IMR-90 (cell line): ENCODE measurements around the gene FGGY. TPM values are rescaled to one million over a fixed set of nuclear protein-coding genes. Genes with fewer than 3 reads are reported as not detected.

Experiments
- ATAC-seq: fragments of 200-7000 bp; cut with Tn5 transposase; 2 replicates; pipeline ENCODE4 v1.9.1; 2020; ENCODE audit warnings: low read depth, mild to moderate bottlenecking, moderate library complexity
- BruUV-seq: library from RNA; stranded (reverse); fragments of 400-500 nt; replicated peaks from 2 replicates; lab custom pipeline; 2021; lab: Mats Ljungman, UMichigan
- CTCF ChIA-PET: fragments of 300-600 bp; formaldehyde crosslinking; extraction: SDS; loops from one replicate; lab custom pipeline; 2021; ENCODE audit warnings: antibody characterized with exemption; lab: Yijun Ruan, JAX
- POLR2A ChIA-PET: fragments of 300-600 bp; sonication (Branson Sonifier 250); formaldehyde crosslinking; loops from one replicate; lab custom pipeline; 2022; ENCODE audit warnings: antibody characterized with exemption; ENCODE audit not compliant: unreplicated experiment; lab: Charles Lee
- DNase-seq: peaks from one replicate; pipeline ENCODE4 v3.0.0; 2013
- H2AFZ ChIP-seq: replicated peaks from 2 replicates; pipeline ENCODE3; 2013; ENCODE audit warnings: low read length, mild to moderate bottlenecking; ENCODE audit not compliant: poor library complexity
- H2AK5ac ChIP-seq: 2 replicates; pipeline ENCODE4 v1.6.1; 2013; ENCODE audit warnings: low read depth, low read length, inconsistent platforms
- H2AK9ac ChIP-seq: replicated peaks from 2 replicates; pipeline ENCODE3; 2013; ENCODE audit warnings: mild to moderate bottlenecking, low read depth, low read length, moderate library complexity; ENCODE audit not compliant: poor library complexity
- H2BK120ac ChIP-seq: 2 replicates; pipeline ENCODE4 v1.6.1; 2013; ENCODE audit warnings: low read depth, low read length, inconsistent platforms
- H2BK15ac ChIP-seq: 3 replicates; pipeline ENCODE4 v1.6.1; 2013; ENCODE audit warnings: low read depth, low read length, inconsistent platforms
- H2BK20ac ChIP-seq: 2 replicates; pipeline ENCODE4 v1.6.1; 2013; ENCODE audit warnings: low read depth, mild to moderate bottlenecking, inconsistent platforms, low read length, moderate library complexity
- H2BK5ac ChIP-seq: 2 replicates; pipeline ENCODE4 v1.6.1; 2013; ENCODE audit warnings: mild to moderate bottlenecking, low read depth, low read length, inconsistent platforms; ENCODE audit not compliant: poor library complexity, severe bottlenecking
- H3K14ac ChIP-seq: replicated peaks from 2 replicates; pipeline ENCODE4 v1.6.1; 2013; ENCODE audit warnings: low read depth, low read length, inconsistent platforms
- H3K18ac ChIP-seq: 2 replicates; pipeline ENCODE4 v1.6.1; 2013; ENCODE audit warnings: low read depth, low read length, control low read depth
- H3K23ac ChIP-seq: 2 replicates; pipeline ENCODE4 v1.6.1; 2013; ENCODE audit warnings: low read depth, low read length, inconsistent platforms
- H3K27ac ChIP-seq: 2 replicates; pipeline ENCODE4 v1.5.1; 2013; ENCODE audit warnings: mild to moderate bottlenecking, control low read depth, low read length; ENCODE audit not compliant: insufficient read depth
- H3K27me3 ChIP-seq: 2 replicates; pipeline ENCODE4 v1.6.1; 2013; ENCODE audit warnings: low read length; ENCODE audit not compliant: control insufficient read depth, insufficient read depth
- H3K36me3 ChIP-seq: 2 replicates; pipeline ENCODE4 v1.6.1; 2013; ENCODE audit warnings: low read length, mixed read lengths; ENCODE audit not compliant: control insufficient read depth, insufficient read depth
- H3K4ac ChIP-seq: 2 replicates; pipeline ENCODE4 v1.6.1; 2013; ENCODE audit warnings: low read depth, low read length, inconsistent platforms
- H3K4me1 ChIP-seq: 2 replicates; pipeline ENCODE4 v1.6.1; 2013; ENCODE audit warnings: low read length, mixed read lengths; ENCODE audit not compliant: control insufficient read depth, insufficient read depth
- H3K4me2 ChIP-seq: 2 replicates; pipeline ENCODE4 v1.6.1; 2013; ENCODE audit warnings: low read depth, mild to moderate bottlenecking, control low read depth, low read length, moderate library complexity
- H3K4me3 ChIP-seq: 2 replicates; pipeline ENCODE4 v1.5.1; 2013; ENCODE audit warnings: low read depth, mild to moderate bottlenecking, control low read depth, low read length, moderate library complexity; ENCODE audit not compliant: insufficient read depth
- H3K56ac ChIP-seq: 2 replicates; pipeline ENCODE4 v1.6.1; 2013; ENCODE audit warnings: low read length, inconsistent platforms; ENCODE audit not compliant: insufficient read depth; ENCODE audit errors: extremely low read depth
- H3K79me1 ChIP-seq, 2 experiments: 2 replicates each; pipeline ENCODE4 v1.6.1; 2013; ENCODE audit warnings: low read length in 2 of 2, inconsistent platforms in 1 of 2, low read depth in 1 of 2
- H3K9ac ChIP-seq: 2 replicates; pipeline ENCODE4 v1.6.1; 2013; ENCODE audit warnings: low read depth, low read length, control low read depth
- H3K9me1 ChIP-seq: 2 replicates; pipeline ENCODE4 v1.6.1; 2013; ENCODE audit warnings: low read length, inconsistent platforms; ENCODE audit not compliant: insufficient read depth
- H3K9me3 ChIP-seq: 2 replicates; pipeline ENCODE4 v1.6.1; 2013; ENCODE audit warnings: low read length; ENCODE audit not compliant: control insufficient read depth, insufficient read depth
- H4K20me1 ChIP-seq: 2 replicates; pipeline ENCODE4 v1.6.1; 2013; ENCODE audit warnings: low read length, inconsistent platforms; ENCODE audit not compliant: insufficient read depth
- H4K5ac ChIP-seq: 2 replicates; pipeline ENCODE4 v1.6.1; 2013; ENCODE audit warnings: mild to moderate bottlenecking, low read depth, low read length, control low read depth
- H4K8ac ChIP-seq, 2 experiments: 2 replicates each; pipeline ENCODE4 v1.6.1; 2013; ENCODE audit warnings: low read depth in 2 of 2, low read length in 2 of 2, control low read depth in 1 of 2, inconsistent platforms in 1 of 2
- H4K91ac ChIP-seq: 2 replicates; pipeline ENCODE4 v1.6.1; 2013; ENCODE audit warnings: low read depth, low read length, inconsistent platforms; ENCODE audit not compliant: insufficient read depth
- BHLHE40 ChIP-seq: fragments of 150-350 bp; IDR thresholded peaks from 2 replicates; pipeline ENCODE4 v1.6.1; 2016; ENCODE audit warnings: mild to moderate bottlenecking, low read depth, low read length
- CEBPB ChIP-seq: IDR thresholded peaks from 2 replicates; pipeline ENCODE4 v1.6.1; 2012; ENCODE audit warnings: low read depth, low read length, improper control_type of control experiment
- FOS ChIP-seq: fragments of 150-350 bp; IDR thresholded peaks from 2 replicates; pipeline ENCODE4 v1.6.1; 2016; ENCODE audit warnings: low read depth, low read length
- RAD21 ChIP-seq: IDR thresholded peaks from 2 replicates; pipeline ENCODE4 v1.6.1; 2012; ENCODE audit warnings: low read length, improper control_type of control experiment
- dilution Hi-C: fragments of 300-500 bp; cut with HindIII; formaldehyde crosslinking; loops from one replicate; pipeline ENCODE4 v1.14.3; 2018; ENCODE audit warnings: low sequenced_read_pairs; ENCODE audit not compliant: unreplicated experiment
- in situ Hi-C: fragments of 300-500 bp; cut with MboI; formaldehyde crosslinking; loops from 3 replicates; pipeline ENCODE4 v1.14.3; 2019; ENCODE audit warnings: low sequenced_read_pairs, inconsistent platforms, mixed read lengths
- intact Hi-C: fragments of 100-400 bp; cut with micrococcal nuclease; formaldehyde crosslinking; loops from 2 replicates; pipeline ENCODE4 v1.10.0; 2022
- polyA plus RNA-seq, 3 experiments: library from polyadenylated mRNA; depleted of rRNA; stranded (reverse); fragments of >200 nt; gene quantifications; 2 replicates each; pipeline ENCODE4 v1.2.3, GENCODE V29; 2012; ENCODE audit warnings: low replicate concordance in 1 of 3
- total RNA-seq: library from RNA; depleted of rRNA; stranded (reverse); fragments of >200 nt; gene quantifications from 2 replicates; pipeline ENCODE4 v1.2.3, GENCODE V29; 2012
- TF ChIP-seq, protein P1 (sequence below): conservative IDR thresholded peaks from 2 replicates; pipeline ENCODE4 v1.5.1; 2012; ENCODE audit warnings: mild to moderate bottlenecking, low read depth, low read length, improper control_type of control experiment

The FGGY gene
- total and polyA plus RNA-seq, 2 of the 4 experiments (the other 2 are of a cell fraction) = 5.6 to 14.0 TPM

DNA sequence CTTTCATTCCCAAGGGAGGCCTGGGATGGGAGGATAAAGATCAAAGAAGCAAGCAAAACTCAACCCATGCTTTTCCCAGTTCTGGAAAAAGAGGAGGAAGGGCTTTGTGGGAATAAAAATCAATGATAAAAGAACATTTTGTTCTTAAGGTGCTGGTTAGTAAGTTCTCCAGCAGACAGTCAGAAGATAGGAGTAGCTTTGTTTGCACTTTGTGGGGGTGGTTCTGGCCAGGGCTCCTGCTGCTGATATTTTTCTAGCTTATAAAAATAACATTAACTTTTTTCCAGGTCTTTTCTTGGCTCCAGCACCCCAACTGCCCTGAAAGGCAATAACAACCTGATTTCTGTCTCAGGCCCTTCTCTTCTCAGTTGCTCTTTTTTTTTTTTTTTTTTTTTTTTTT lies 220.0 kb downstream of the FGGY start:
- DNase-seq (no peak), ATAC-seq (no peak)
- POLR2A ChIA-PET = no interaction called here
- Histone ChIP-seq H2BK120ac (no peak overlapping the region), H2AFZ (no peak overlapping the region), H3K79me1 (no peaks in the 10 kb centered on the region), H3K23ac (no peak overlapping the region), H3K4ac (no peak overlapping the region), H3K9ac (no peak overlapping the region), H3K27me3 (no peaks in the 10 kb centered on the region), H2BK5ac (no peak overlapping the region), H3K9me3 (no peaks in the 10 kb centered on the region), H2AK5ac (no peak overlapping the region), H4K20me1 (no peaks in the 10 kb centered on the region), H3K9me1 (no peaks in the 10 kb centered on the region; the same call in 1 of the 2 replicates), H2BK15ac (no peak overlapping the region), H3K4me2 (no peak overlapping the region), H3K36me3 (no peaks in the 10 kb centered on the region), H3K4me1 (peaks cover 5% of the 10 kb centered on the region), H2AK9ac (no peak overlapping the region), H3K14ac (no peak overlapping the region), H3K27ac (no peak overlapping the region), H3K4me3 (no peak overlapping the region), H3K18ac (no peak overlapping the region), H2BK20ac (no peak overlapping the region), H4K91ac (no peak overlapping the region), H4K8ac (no peak overlapping the region), H3K56ac (no peak overlapping the region), H4K5ac (no peak overlapping the region)
- BruUV-seq = no TSS peak
- in situ Hi-C loops (no loop called here), intact Hi-C loops (no loop called here), dilution Hi-C loops (no loop called here)
- TF ChIP-seq FOS = no peak
- no peak for TF ChIP-seq CEBPB
- TF ChIP-seq BHLHE40 = no peak
- TF ChIP-seq RAD21 = no peak
- TF ChIP-seq, protein P1, sequence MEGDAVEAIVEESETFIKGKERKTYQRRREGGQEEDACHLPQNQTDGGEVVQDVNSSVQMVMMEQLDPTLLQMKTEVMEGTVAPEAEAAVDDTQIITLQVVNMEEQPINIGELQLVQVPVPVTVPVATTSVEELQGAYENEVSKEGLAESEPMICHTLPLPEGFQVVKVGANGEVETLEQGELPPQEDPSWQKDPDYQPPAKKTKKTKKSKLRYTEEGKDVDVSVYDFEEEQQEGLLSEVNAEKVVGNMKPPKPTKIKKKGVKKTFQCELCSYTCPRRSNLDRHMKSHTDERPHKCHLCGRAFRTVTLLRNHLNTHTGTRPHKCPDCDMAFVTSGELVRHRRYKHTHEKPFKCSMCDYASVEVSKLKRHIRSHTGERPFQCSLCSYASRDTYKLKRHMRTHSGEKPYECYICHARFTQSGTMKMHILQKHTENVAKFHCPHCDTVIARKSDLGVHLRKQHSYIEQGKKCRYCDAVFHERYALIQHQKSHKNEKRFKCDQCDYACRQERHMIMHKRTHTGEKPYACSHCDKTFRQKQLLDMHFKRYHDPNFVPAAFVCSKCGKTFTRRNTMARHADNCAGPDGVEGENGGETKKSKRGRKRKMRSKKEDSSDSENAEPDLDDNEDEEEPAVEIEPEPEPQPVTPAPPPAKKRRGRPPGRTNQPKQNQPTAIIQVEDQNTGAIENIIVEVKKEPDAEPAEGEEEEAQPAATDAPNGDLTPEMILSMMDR = no peak
- CTCF ChIA-PET = no interaction called here
